ENCODE measurements around the gene SLC49A4.
"Not testable (repeated sequence)": the region's sequence is repeated elsewhere in the genome, so short reads cannot be mapped to it uniquely, and the experiment has no call there.

Gene SLC49A4

DNA sequence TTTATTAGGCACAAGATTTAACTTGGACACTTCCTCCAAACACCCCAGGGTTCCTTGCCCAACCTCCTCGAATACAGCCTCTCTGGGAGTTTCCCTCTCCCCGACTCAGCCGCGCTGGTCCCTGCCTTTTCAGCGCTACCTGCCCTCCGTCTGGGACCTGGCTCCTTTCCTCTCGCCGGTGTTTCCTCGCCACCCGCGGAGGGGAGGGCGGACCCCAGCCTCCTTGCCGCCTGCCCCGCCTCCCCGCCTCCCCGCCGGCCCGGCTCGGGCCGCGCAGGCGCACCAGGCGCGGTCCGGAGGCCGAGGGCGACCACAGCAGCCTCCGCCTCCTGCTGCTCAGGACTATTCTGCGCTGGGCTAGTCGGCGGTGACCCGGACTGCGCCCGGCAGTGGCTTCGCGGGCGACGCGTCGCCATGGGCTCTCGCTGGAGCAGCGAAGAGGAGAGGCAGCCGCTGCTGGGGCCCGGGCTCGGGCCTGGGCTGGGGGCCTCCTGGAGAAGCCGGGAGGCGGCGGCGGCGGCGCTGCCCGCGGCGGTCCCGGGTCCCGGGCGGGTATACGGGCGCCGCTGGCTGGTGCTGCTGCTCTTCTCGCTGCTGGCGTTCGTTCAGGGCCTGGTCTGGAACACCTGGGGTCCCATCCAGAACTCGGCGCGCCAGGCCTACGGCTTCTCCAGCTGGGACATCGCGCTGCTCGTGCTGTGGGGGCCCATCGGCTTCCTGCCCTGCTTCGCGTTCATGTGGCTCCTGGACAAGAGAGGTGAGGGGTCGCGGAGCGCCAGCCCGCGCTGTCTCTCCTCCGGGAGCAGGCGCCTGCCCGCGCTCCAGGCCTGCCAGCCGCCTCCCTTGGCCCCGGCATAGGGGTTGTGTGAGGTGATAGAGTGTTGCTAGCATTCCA is at the start of gene SLC49A4:
TSS of gene SLC49A4 (plus strand) at position 291 of the 895 bp plus-strand sequence. CDS start at position 415, 124 bp downstream.
- no peak for DNase-seq

DNA sequence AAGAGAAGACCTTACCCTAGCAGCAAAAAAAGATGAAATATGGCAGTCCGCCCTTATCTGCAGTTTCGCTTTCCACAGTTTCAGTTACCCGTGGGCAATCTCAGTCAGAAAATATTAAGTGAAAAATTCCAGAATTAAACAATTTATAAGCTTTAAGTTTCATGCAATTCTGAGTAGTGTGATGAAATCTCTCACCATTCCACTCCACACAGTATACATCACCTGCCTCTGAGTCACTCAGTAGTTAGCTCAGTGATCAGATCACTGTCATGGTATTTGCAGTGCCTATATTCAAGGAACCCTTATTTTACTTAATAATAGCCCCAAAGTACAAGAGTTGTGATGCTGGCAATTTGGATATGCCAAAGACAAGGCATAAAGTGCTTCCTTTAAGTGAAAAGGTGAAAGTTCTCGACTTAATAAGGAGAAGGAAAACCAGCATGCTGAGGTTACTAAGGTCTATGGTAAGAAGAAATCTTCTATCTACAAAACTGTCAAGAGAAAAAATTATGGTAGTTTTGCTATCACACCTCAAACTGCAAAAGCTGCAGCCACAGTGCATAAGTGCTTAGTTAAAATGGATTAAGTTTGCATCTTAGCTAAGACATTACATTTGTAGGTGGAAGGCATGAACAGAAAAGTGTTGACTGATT is 49.4 kb upstream of the SLC49A4 start:
- DNase-seq, result no peak

DNA sequence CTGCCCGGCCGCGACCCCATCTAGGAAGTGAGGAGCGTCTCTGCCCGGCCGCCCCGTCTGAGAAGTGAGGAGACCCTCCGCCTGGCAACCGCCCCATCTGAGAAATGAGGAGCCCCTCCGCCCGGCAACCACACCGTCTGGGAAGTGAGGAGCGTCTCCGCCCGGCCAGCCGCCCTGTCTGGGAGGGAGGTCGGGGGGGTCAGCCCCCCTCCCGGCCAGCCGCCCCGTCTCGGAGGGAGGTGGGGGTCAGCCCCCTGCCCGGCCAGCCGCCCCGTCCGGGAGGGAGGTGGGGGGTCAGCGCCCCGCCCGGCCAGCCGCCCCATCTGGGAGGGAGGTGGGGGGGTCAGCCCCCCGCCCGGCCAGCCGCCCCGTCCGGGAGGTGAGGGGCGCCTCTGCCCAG is 47.6 kb upstream of the SLC49A4 start:
- DNase-seq, result not testable (repeated sequence)

GRCh38 chr3:122748347-122748746 is 46.5 kb upstream of the SLC49A4 start:
- no peak for DNase-seq

DNA sequence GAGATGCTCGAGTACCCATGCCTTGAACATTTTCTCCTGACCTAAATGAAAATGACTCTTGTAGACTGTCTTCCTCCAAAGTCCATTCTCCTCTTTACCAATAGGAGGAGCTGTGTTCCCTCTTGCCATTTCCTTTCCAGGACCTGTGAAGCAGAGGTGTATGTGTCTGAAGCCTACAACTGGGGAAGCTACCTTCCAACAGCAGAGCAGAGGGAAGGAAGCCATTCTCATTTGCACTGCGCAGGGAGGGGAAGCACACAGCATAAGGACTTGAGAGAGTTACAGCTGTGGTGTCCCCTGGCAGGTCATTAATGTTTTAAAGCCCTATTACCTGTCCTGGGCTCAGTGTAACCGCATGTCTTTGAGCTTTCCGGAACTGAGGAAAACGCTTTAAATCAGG is 39.9 kb upstream of the SLC49A4 start:
- DNase-seq, result no peak

DNA sequence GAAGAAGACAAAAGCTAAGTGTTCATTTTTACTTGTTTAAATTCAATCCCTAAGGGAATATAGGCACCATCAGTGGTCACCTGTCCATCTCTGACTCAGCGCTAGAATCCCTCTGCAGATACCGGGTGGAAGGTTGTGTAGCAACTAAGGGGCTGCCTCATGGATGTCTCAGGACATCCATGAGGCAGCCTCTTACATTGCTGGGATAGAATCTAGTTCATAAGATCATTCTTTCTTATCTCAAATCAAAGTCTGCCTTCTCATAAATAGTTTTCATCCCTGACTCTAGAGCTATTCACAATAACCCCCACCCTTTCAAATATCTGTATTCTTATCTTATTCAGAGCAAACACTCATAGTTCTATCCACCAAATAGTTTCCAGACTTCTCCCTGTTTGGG is 39.4 kb upstream of the SLC49A4 start:
- DNase-seq, result no peak

- no peak for DNase-seq
Observed at GRCh38 chr3:122758877-122759560, 35.9 kb upstream of the SLC49A4 start.

GRCh38 chr3:122760453-122761271 is 34.2 kb upstream of the SLC49A4 start:
- no peak for DNase-seq

DNA sequence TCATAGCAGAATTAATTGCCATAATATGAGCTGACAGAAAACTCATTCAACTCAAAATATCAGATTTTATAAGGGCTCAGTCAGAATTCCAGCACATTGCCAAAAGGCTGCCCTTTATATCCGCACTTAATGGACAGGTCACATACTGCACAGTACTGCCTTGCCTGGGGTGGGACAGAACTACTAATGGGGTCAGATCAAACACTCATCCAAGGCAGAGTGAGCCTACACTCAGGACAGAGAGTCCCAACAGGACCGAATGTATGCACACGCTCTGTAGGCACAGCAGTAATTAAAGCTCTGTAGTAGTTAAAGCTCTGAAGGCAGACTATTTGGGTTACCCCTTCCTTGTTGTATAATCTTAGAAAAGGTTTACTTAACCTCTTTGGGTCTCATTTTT is 28.4 kb upstream of the SLC49A4 start:
- DNase-seq, result no peak

DNA sequence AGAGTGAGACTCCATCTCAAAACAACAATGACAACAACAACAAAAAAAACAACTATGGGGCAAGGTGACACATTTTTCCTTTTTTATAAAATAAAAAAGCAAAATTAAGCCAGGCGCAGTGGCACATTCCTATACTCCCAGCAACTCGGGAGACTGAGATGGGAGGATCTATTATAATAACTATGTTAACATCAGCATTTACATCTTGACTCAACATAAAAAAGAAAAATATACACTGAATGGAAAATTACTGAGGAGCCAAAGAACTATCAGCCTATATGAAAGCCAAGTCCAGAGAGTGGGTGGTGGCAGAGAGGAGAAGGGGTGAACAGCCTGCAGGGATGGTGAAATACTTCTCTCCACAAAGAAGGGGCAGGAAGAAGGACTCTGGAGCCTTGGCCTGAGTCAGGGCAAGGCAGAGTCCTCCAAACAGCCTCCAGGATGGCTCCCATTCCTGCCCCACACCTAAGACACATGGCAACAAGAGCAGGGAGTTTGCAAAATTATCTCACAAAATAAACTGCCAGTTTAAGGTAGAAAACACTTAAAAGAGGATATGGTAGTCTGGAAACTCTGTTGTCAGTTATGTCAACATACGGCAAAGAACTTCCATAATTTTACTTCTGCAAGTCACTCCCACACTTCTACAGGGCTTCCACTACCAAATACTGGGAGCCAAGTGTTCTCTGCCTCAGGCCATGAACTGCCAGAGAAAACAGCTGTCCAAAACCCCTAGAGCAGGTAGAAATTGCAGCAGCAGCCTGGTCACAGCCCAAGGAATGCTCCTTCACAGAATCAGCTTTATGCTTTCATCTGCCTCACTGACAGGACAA is 27.1 kb upstream of the SLC49A4 start:
- no peak for DNase-seq

GRCh38 chr3:122770521-122771202 is 24.2 kb upstream of the SLC49A4 start:
- no peak for DNase-seq

- DNase-seq, result no peak
Observed at GRCh38 chr3:122772827-122773226, 22.0 kb upstream of the SLC49A4 start.

DNA sequence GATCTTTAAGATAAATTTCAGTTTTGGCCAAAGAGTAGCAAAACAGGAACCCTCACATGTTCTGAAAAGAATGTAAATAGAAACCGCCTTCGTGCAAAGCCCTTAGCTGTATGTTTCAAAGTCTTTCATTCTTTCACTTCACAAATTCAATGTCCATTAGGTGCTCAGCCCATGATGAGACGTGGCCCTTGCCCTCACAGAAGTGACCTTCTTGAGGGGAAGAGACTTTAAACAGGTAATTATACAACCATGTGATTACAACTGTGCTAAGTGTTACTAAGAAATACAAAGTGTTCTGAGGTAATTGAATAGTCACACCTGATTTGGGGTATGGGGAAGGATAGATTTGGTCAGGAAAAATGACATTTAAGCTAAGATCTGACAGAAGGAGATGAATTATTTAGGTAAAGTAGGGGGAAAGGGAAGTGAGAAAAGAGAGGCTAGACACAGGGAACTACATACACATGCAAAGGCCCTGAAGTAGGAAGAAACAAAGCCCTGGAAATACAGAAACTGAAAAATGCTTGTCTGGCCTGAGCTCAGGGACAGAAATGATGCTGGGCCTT is 20.8 kb upstream of the SLC49A4 start:
- DNase-seq, result no peak

DNA sequence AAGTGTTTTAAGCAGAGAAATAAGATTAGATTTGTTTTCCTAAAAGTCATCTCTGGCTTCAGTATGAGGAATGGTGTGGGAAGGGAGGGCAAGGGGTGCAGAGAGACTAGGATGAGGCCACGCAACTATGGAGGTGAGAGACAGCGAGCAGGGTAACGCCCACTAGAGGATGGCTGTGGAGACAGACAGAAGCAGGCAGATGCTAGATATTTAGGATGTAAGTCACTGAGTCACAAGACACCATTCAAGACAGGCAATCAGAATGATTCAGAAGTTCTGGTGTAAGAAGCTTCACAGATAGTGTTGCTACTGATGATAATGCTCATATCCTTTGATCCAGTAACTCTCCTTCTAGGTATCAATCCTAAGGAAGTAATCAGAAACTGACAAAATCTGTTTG is 20.3 kb upstream of the SLC49A4 start:
- DNase-seq, result no peak

DNA sequence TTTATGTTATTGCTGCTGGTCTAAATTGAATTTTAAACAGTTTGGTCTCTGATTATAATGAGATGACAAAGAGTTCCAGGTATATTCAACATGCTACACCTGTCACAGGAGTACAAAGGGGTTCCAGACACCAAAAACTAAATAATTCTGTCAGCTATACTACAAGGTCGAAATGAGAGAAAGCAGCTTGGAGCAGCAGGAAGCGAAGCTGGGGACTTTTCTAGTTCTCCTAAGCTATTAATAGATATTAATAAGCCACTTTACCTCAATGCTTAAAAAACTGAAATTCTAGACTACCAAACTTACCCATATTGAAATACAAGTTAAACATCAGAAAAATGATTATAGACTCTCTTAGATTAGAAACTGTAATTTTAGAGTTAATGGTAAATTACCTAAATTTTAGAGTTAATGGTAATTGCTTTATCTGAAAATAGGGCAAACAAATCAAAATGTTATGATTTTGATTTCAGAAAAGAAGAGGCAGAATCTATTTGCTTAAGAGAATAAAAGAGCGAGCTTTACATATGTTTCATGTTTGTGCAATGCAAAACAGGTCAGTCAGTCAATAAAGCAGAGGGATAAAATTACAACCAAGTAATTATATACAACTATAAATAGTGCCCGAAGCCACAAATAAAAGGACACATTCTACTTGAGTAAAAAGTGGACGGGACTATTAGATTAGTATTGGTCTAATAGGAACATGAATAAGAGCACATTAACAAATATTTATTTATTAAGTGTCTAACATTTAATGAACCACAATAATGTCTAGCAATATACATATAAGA is 18.0 kb upstream of the SLC49A4 start:
- DNase-seq, result no peak

DNA sequence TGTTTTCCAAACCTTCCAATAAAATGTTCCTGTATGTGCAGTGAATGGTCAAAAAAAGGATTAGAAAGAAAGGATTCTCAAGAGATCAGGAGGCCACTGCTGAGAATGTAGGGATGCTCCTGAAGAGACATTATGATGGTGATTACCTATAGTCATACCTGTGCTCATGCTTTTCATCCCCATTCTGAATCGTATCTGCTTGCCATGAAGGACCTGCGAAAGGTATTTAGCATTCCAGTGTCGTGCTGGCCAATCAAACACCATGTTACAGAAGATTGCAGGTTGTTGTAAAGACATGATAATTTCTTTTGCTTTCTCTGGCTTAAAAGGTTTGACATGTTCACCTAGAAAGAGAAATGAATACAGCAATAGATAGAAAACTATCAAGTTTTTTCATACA is 17.3 kb upstream of the SLC49A4 start:
- DNase-seq, result no peak

GRCh38 chr3:122782804-122783203 is 12.1 kb upstream of the SLC49A4 start:
- no peak for DNase-seq

DNA sequence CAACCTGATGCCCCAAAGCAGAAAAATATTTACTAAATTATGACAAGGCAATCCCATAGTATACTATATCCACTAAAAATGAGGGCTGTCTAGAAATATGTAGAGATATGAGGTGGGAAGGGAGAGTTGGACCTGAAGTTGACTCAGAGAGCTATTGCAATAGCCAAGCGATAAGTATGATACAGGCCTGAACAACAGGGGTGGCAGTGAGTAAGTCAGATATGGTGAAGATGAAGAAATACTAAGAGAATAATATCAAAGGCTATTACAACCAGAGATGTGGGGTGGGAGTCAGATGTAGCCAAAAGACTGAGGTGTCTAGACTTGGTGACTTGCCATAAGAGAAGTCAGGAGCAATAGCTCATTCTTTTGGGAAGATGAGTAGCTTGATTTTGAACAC is 10.4 kb upstream of the SLC49A4 start:
- DNase-seq, result no peak

GRCh38 chr3:122785231-122785630 is 9.6 kb upstream of the SLC49A4 start:
- DNase-seq, result no peak

DNA sequence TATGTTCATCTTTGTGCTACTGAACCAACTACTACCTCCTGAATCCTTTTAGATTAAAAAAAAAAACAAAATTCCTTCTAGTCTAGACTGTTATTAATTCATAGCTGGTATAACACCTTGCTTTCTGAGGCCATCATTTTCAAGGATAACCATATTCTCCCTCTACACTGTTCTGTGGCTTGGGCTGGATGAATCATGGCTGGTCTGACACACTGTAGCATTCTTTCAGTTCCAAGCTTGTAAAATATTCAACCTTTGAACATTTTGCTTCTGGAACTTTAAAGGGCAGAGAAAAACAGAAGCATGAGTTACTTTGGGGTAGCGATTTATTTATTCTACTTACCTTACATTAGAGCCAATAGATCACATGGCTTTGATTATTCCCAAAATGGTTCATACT is 8.8 kb upstream of the SLC49A4 start:
- DNase-seq, result no peak

Data from NCI-H1694 treated with DMSO at 0.1 percent for 48 hours (cell line).